ENCODE data around the gene GRK2. TPM values are rescaled to one million over a fixed set of nuclear protein-coding genes. Genes with fewer than 3 reads are reported as not detected.

Gene GRK2
- total and polyA plus RNA-seq, 8 donors = 55.2 to 118 (median 59.4) TPM

DNA sequence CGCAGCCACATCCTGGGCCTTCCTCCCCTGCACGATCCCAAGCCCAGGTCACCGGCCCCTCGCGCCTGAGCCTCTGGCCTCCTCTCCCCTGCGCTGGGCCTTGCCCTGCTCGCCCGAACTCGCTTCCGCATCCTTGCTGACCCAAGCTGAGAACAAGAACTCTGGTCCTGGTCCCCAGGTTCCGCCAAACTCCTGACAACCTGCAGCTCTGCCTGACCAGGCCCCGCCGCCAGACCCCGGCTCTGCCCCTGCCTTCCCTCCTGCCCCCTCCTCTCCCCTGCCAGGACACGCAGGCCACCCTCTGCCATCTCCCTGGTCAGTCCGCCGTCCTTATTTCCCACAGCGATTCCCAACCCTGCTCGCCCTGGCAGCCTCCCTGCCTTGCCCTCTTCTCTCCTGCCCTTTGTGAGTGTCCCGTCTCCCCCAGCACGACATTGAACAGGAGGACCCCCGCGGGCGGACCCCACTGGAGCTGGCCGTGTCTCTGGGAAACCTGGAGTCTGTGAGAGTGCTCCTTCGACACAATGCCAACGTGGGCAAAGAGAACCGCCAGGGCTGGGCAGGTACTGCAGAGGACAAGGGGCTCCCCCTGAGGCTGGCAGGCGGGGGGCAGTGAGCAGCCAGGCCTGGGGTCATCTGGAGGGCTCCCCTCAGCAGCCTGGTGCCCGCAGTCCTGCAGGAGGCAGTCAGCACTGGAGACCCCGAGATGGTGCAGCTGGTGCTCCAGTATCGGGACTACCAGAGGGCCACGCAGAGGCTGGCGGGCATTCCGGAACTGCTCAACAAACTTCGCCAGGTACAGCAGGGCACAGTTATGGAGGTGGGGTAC lies 23.6 kb downstream of the GRK2 start:
- Histone ChIP-seq H3K4me3 (peak overlapping the region; percentile 67 to 89), H3K9me3 (no peaks in the 10 kb centered on the region), H3K36me3 (peaks cover 0 to 64% of the 10 kb centered on the region in 2 donors), H3K27ac (peak overlapping the region; percentile 70 to 100), H3K4me1 (peaks cover 11 to 80% of the 10 kb centered on the region in 2 donors), H3K27me3 (no peaks in the 10 kb centered on the region)
- peak; percentile 1 for ATAC-seq
- intact Hi-C loops (cut with DNase I) = no loop called here
- TF ChIP-seq, protein P1, sequence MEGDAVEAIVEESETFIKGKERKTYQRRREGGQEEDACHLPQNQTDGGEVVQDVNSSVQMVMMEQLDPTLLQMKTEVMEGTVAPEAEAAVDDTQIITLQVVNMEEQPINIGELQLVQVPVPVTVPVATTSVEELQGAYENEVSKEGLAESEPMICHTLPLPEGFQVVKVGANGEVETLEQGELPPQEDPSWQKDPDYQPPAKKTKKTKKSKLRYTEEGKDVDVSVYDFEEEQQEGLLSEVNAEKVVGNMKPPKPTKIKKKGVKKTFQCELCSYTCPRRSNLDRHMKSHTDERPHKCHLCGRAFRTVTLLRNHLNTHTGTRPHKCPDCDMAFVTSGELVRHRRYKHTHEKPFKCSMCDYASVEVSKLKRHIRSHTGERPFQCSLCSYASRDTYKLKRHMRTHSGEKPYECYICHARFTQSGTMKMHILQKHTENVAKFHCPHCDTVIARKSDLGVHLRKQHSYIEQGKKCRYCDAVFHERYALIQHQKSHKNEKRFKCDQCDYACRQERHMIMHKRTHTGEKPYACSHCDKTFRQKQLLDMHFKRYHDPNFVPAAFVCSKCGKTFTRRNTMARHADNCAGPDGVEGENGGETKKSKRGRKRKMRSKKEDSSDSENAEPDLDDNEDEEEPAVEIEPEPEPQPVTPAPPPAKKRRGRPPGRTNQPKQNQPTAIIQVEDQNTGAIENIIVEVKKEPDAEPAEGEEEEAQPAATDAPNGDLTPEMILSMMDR (IDR thresholded peaks at IDR 0.05) = no peak
- peak in 2 of 4 donors; percentile 63 to 90 for DNase-seq

DNA sequence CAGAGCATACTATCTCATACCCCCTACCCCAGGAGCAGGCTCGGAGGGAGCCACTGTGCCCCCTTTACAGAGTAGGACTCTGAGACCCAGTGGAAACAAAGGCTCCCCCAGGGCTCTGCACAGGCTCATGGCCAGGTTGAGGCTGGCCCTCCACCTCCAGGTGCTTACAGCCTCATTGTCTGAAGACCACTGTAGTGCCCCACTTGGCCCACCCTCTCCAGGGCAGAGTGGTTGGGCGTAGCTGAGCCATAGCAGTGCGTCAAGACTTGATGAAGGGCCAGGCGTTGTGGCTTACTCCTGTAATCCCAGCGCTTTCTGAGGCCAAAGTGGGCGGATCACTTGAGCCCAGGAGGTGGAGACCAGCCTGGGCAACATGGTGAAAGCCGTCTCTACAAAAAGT lies 24.5 kb downstream of the GRK2 start:
- Histone ChIP-seq H3K27me3 (no peaks in the 10 kb centered on the region), H3K9me3 (peaks cover 0 to 5% of the 10 kb centered on the region in 2 donors), H3K36me3 (peaks cover 0 to 64% of the 10 kb centered on the region in 2 donors), H3K27ac (peak overlapping the region in 1 of 2 donors; percentile 100), H3K4me1 (peaks cover 11 to 71% of the 10 kb centered on the region in 2 donors), H3K4me3 (peak overlapping the region in 1 of 2 donors; percentile 89)
- TF ChIP-seq, protein P1 (IDR thresholded peaks at IDR 0.05) = no peak
- no peak for ATAC-seq
- intact Hi-C loops (cut with DNase I) = no loop called here
- DNase-seq = peak in 2 of 4 donors; percentile 33 to 54

DNA sequence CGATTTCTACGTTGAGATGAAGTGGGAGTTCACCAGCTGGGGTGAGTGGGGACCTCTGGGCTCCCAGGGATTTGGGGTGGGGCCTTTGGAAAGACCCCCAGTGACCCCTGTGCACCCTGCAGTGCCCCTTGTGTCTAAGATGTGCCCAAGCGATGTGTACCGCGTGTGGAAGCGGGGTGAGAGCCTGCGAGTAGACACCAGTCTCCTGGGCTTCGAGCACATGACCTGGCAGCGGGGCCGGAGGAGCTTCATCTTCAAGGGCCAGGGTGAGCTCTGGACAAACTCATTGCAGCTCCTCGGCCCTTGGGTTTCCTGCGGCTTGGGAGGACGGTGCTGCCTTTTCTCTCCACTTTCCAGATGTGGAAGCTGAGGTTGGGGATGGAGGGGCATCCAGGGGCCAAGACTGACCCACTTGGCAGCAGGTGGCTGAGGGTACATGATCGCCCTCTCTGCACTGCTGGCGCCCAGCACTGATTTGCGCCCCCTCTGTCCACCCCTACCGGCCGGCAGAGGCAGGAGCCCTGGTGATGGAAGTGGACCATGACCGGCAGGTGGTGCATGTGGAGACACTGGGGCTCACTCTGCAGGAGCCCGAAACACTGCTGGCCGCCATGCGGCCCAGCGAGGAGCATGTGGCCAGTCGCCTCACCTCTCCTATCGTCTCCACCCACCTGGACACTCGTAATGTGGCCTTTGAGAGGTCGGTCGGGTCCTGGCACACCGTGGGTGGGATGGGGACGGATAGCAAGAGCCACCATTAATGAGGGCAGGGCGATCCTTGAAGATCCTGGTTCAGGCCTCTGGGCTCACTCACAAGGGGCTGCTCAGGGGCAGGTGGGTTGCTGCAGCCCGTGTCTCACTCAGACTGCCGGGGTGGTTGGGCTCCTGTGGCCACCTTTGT lies 25.5 kb downstream of the GRK2 start:
- Histone ChIP-seq H3K36me3 (peaks cover 0 to 61% of the 10 kb centered on the region in 2 donors), H3K4me3 (no peak overlapping the region), H3K27ac (peak overlapping the region in 1 of 2 donors; percentile 1), H3K9me3 (peaks cover 0 to 7% of the 10 kb centered on the region in 2 donors), H3K27me3 (no peaks in the 10 kb centered on the region), H3K4me1 (peaks cover 11 to 62% of the 10 kb centered on the region in 2 donors)
- ATAC-seq = no peak
- TF ChIP-seq, protein P1 (IDR thresholded peaks at IDR 0.05) = no peak
- intact Hi-C loops (cut with DNase I) = no loop called here
- peak in 1 of 4 donors; percentile 73 for DNase-seq

DNA sequence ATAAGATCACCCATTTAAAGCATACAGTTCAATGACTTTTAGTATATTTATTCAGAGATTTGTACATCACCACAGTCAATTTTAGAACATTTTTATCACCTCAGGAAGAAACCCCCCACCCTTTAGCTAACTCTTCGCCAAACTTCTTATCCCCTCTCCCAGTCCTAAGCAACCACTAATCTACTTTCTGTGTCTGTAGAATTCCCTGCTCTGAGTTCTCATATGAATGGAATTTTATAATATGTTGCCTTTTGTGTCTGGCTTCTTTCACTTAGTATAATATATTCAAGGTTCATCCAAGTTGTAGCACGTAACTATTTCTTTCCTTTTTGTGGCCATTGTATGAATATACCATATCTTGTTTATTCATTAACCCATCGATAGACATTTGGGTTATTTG lies 26.4 kb downstream of the GRK2 start:
- Histone ChIP-seq H3K27me3 (no peaks in the 10 kb centered on the region), H3K36me3 (peaks cover 0 to 63% of the 10 kb centered on the region in 2 donors), H3K9me3 (peaks cover 0 to 7% of the 10 kb centered on the region in 2 donors), H3K27ac (peak overlapping the region in 1 of 2 donors; percentile 1), H3K4me3 (no peak overlapping the region), H3K4me1 (peaks cover 5 to 52% of the 10 kb centered on the region in 2 donors)
- ATAC-seq = no peak
- no peak for DNase-seq
- intact Hi-C loops (cut with DNase I) = no loop called here
- TF ChIP-seq, protein P1 (IDR thresholded peaks at IDR 0.05) = no peak

Measured in left lung (tissue), 10 donors.